ENCODE measurements around the gene NR4A1. TPM values are rescaled to one million over a fixed set of nuclear protein-coding genes. Genes with fewer than 3 reads are reported as not detected.

The NR4A1 gene
- total RNA-seq, 1 donor from 2014 or later = 1.0 TPM

DNA sequence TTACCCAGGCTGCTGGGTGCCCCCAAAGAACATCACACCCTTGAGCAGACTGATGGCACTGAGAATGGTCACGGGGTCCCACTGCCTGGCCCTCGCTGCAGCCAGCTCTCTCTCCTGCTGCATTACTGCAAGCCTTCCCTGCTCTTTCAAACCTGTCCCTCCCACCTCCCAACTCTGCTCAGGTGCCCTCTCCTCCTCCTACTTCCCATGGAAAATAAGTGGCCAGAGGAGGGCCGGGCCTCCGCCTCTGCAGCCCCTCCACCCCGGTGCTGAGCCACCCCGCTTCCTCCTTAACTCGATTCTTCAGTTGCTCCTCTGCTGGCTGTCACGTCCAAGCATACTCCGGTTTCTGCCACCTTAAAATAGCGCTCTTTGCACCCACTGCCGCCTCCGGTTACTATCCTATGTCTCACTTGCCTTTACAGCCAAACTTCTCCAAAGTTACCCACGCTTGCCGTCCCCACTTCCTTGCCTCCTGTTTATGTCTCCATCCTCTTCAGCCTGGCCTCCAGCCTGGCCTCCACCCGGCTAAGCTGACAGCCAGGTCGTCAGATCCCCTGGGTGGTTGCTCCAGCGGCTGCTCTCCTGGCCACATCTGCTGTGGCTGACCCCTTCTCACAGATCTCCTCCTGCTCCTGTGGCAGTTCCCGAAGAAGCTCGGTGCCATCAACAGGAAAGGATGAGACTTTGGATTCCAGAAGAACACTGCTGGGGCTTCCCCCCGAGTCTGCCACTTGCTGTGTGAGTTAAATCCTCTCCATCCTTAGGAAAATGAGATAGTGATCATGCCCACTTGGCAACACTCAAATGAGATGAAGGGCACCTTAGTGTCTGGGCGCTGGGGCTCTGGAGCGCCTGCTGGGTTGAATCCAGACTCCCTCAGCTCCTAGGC, 35.9 kb downstream of the NR4A1 start:
- TF ChIP-seq, protein P1, sequence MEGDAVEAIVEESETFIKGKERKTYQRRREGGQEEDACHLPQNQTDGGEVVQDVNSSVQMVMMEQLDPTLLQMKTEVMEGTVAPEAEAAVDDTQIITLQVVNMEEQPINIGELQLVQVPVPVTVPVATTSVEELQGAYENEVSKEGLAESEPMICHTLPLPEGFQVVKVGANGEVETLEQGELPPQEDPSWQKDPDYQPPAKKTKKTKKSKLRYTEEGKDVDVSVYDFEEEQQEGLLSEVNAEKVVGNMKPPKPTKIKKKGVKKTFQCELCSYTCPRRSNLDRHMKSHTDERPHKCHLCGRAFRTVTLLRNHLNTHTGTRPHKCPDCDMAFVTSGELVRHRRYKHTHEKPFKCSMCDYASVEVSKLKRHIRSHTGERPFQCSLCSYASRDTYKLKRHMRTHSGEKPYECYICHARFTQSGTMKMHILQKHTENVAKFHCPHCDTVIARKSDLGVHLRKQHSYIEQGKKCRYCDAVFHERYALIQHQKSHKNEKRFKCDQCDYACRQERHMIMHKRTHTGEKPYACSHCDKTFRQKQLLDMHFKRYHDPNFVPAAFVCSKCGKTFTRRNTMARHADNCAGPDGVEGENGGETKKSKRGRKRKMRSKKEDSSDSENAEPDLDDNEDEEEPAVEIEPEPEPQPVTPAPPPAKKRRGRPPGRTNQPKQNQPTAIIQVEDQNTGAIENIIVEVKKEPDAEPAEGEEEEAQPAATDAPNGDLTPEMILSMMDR (IDR thresholded peaks at IDR 0.05; ENCODE audit: unreplicated experiment) = no peak
- H3K36me3 Mint-ChIP-seq (ENCODE audit: low read depth, unreplicated experiment) = peaks cover 4% of the 10 kb centered on the region
- no peaks in the 10 kb centered on the region for H3K9me3 Mint-ChIP-seq (ENCODE audit: unreplicated experiment)
- no peak overlapping the region for H3K27ac Mint-ChIP-seq (ENCODE audit: unreplicated experiment)
- no peak overlapping the region for H3K4me3 Mint-ChIP-seq (ENCODE audit: unreplicated experiment)
- H3K4me1 Mint-ChIP-seq (ENCODE audit: unreplicated experiment) = peaks cover 9% of the 10 kb centered on the region
- peaks cover 16% of the 10 kb centered on the region for H3K27me3 Mint-ChIP-seq (ENCODE audit: unreplicated experiment)
- DNase-seq (ENCODE audit: low spot score) = no peak

DNA sequence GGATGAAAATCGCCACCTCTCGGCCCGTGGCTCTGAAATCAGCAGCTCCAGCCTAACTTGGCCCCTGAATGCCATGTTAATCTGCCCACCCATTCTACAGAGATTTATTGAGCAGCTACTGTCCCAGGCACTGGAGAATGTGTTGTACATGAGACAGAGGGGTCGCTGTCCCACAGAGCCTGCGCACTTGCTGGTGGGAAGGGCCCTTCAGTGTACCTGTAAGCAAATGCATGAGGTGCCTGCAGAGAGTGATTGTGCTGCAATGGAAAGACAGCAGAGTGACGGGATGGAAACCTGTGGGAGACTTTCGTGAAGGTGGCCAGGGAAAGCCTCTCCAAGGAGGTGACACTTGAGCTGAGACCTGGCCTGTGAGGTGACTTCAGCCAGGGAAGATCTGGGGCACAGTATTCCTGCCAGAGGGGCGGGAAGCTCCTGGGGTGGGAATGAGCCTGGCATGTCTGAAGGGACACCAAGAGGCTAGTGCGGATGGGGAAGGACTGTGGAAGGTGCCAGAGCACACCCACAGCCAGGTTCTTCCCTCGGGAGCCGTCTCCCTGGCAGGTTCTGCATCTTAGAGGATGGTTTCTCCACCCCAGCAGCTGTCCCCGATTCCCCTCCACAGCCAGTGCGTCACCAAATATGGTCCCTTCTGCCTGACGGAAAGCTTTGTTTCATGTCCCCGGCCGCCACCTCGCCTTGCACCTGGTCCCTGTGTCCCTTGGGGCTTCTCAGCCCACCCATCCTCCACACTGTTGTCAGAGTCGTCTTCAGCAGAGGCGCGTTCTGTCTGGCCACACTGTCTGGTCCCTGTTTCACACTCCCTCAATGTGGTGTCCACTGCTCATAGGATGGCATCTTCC, 36.9 kb downstream of the NR4A1 start:
- TF ChIP-seq, protein P1 (IDR thresholded peaks at IDR 0.05; ENCODE audit: unreplicated experiment) = no peak
- DNase-seq (ENCODE audit: low spot score) = no peak
- Mint-ChIP-seq H3K9me3 (ENCODE audit: unreplicated experiment) (no peaks in the 10 kb centered on the region), H3K27ac (ENCODE audit: unreplicated experiment) (no peak overlapping the region), H3K36me3 (ENCODE audit: low read depth, unreplicated experiment) (peaks cover 4% of the 10 kb centered on the region), H3K4me1 (ENCODE audit: unreplicated experiment) (peaks cover 6% of the 10 kb centered on the region), H3K27me3 (ENCODE audit: unreplicated experiment) (peaks cover 16% of the 10 kb centered on the region), H3K4me3 (ENCODE audit: unreplicated experiment) (peak overlapping the region; percentile 23)

DNA sequence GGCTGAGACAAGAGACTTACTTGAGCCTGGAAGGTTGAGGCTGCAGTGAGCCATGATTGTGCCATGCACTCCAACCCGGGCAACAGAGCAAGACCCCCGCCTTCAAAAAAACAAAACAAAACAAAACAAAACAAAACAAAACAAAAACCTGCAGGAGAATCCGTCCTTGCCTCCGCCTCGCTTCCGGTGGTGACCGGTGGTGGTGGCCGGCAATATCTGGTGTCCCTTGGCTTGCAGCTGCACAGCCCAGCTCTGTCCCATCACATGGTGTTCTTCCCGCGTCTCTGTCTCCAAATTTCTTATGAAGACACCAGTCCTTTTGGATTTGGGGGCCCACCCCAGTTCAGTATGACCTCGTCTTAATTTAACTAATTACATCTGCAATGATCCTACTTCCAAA, 38.2 kb downstream of the NR4A1 start:
- DNase-seq (ENCODE audit: low spot score) = no peak
- Mint-ChIP-seq H3K9me3 (ENCODE audit: unreplicated experiment) (no peaks in the 10 kb centered on the region), H3K27ac (ENCODE audit: unreplicated experiment) (no peak overlapping the region), H3K36me3 (ENCODE audit: low read depth, unreplicated experiment) (peaks cover 4% of the 10 kb centered on the region), H3K27me3 (ENCODE audit: unreplicated experiment) (peaks cover 12% of the 10 kb centered on the region), H3K4me3 (ENCODE audit: unreplicated experiment) (no peak overlapping the region), H3K4me1 (ENCODE audit: unreplicated experiment) (peaks cover 6% of the 10 kb centered on the region)
- TF ChIP-seq, protein P1 (IDR thresholded peaks at IDR 0.05; ENCODE audit: unreplicated experiment) = no peak

DNA sequence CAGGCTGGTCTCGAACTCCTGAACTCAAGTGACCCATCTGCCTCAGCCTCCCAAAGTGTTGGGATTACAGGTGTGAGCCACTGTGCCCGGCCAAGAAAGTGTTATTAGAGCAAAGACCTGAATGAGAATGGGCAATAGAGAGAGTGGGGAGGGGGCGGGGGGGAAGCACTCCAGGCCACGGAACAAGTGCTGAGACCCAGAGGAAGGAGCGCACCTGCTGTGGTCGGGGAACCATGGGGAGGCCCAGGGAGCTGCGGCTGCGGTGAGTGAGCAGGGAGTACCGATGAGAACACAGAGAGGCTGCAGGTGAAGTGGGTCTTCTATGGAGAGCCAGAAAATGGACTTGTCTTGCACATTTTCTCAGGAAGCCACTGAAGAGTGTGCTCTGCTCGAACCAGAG, 39.0 kb downstream of the NR4A1 start:
- no peak overlapping the region for H3K27ac Mint-ChIP-seq (ENCODE audit: unreplicated experiment)
- H3K27me3 Mint-ChIP-seq (ENCODE audit: unreplicated experiment) = peaks cover 11% of the 10 kb centered on the region
- peaks cover 6% of the 10 kb centered on the region for H3K4me1 Mint-ChIP-seq (ENCODE audit: unreplicated experiment)
- no peak overlapping the region for H3K4me3 Mint-ChIP-seq (ENCODE audit: unreplicated experiment)
- peaks cover 4% of the 10 kb centered on the region for H3K36me3 Mint-ChIP-seq (ENCODE audit: low read depth, unreplicated experiment)
- no peaks in the 10 kb centered on the region for H3K9me3 Mint-ChIP-seq (ENCODE audit: unreplicated experiment)
- TF ChIP-seq, protein P1 (IDR thresholded peaks at IDR 0.05; ENCODE audit: unreplicated experiment) = no peak
- no peak for DNase-seq (ENCODE audit: low spot score)
